ENCODE data around the gene CTSF. TPM values are rescaled to one million over a fixed set of nuclear protein-coding genes. Genes with fewer than 3 reads are reported as not detected.

The CTSF gene
- total and polyA plus RNA-seq, 2 of the 13 experiments (the other 11 are each of a cell fraction or from before 2014, with no cell fraction given): not detected

DNA sequence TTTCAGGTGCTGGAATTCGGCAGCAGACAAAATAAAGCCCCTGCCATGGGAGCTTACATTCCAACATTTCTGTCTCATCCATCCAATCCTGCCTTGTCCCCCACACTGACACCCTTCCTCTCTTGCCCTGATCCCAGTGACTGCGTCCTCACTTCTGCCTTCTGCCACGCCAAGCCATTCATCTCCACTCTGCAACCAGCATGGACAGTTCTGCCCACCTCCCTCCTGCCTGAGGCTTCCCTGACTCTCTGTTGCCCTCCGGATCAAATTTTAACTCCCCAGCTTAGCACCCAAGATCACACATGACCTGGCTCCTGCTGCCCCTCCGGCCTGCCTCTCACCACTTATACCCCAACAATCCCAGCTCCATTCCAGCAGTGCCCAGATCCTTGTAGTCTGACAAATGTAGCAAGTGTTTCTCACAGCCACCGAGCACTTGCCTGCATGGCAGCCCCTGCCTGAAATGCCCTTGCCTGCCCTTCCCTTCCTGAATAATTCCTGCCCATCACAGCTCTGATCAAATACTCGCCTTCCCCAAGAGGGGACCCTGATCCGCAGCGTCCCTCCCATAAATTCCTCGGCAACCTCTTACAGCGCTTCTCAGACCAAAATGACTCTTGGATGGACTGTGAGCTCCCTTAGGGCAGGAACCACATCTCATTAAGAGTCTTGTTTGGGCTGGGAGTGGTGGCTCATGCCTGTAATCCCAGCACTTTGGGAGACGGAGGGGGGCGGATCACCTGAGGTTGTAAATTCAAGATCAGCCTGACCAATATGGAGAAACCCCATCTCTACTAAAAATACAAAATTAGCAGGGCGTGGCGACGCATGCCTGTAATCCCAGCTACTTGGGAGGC lies 19.4 kb downstream of the CTSF start:
- DNase-seq (ENCODE audit: low spot score) (no peak), FAIRE-seq (no peak), ATAC-seq (no peak)
- Histone ChIP-seq H2AFZ (ENCODE audit: low read length) (no peak overlapping the region), H3K36me3 (replicated peaks in 1 of 2; ENCODE audit: control insufficient read depth in 1 of 2, insufficient read depth in 2 of 2, low read length in 2 of 2) (no peaks in the 10 kb centered on the region), H3K4me2 (ENCODE audit: low read depth, low read length) (no peak overlapping the region), H3K4me1 (ENCODE audit: insufficient read depth, low read length) (peaks cover 47% of the 10 kb centered on the region), H3K27me3 (ENCODE audit: control insufficient read depth in 1 of 2, insufficient read depth in 2 of 2, low read length in 2 of 2) (peaks cover 2 to 11% of the 10 kb centered on the region in 2 experiments; a peak in 4 of 5 replicates), H3K9me3 (ENCODE audit: low read length) (no peaks in the 10 kb centered on the region), H3K9ac (ENCODE audit: insufficient read depth, low read depth, low read length) (no peak overlapping the region), H3K79me2 (ENCODE audit: insufficient read depth, low read length) (no peaks in the 10 kb centered on the region), H4K20me1 (ENCODE audit: insufficient read depth, low read length) (no peaks in the 10 kb centered on the region), H3K27ac (ENCODE audit: extremely low read length, insufficient read depth, low read length) (no peak overlapping the region), H3K4me3 (replicated peaks in 1 of 3; ENCODE audit: insufficient read depth in 1 of 3, low read depth in 2 of 3, low read length in 3 of 3) (no peak overlapping the region)
- in situ Hi-C loops (cut with HindIII; ENCODE audit: extremely low pct_ligation_motif_present, low pct_unique_long_range_greater_than_20kb): no loop called here
- intact Hi-C loops (cut with micrococcal nuclease; ENCODE audit: unreplicated experiment): no loop called here
- no TSS peak for BruUV-seq (replicated peaks)
- ChIA-PET POLR2A (interaction anchor here (1.2 kb wide), 1 partner anchor 129 kb away, joined by 3 read pairs; no protein-coding TSS in a partner anchor), CTCF (ENCODE audit: low intra/inter-chr PET ratio, low total read pairs) (no interaction called here)
- WGBS (ENCODE audit: low lambda C conversion rate): 24% methylated on average over 16 of the region's 16 CpGs
- TF ChIP-seq ZNF367 (CRISPR knock-in tag; IDR thresholded peaks at IDR 0.05; ENCODE audit: borderline replicate concordance) (no peak), SRSF9 (IDR thresholded peaks at IDR 0.05; ENCODE audit: borderline replicate concordance, insufficient read depth, low read depth, low read length, poor library complexity, severe bottlenecking) (no peak), NFIB (CRISPR knock-in tag; IDR thresholded peaks at IDR 0.05; ENCODE audit: borderline replicate concordance) (no peak), ZFP62 (CRISPR knock-in tag; IDR thresholded peaks at IDR 0.05) (no peak), ZNF83 (CRISPR knock-in tag; IDR thresholded peaks at IDR 0.05; ENCODE audit: borderline replicate concordance) (no peak), IRF2 (CRISPR knock-in tag; IDR thresholded peaks at IDR 0.05) (no peak), SSRP1 (CRISPR knock-in tag; IDR thresholded peaks at IDR 0.05) (no peak), ESRRA (CRISPR knock-in tag; IDR thresholded peaks at IDR 0.05; ENCODE audit: low read depth) (no peak), SKI (IDR thresholded peaks at IDR 0.05; ENCODE audit: partially characterized antibody) (no peak), NCOA1 (CRISPR knock-in tag; IDR thresholded peaks at IDR 0.05) (no peak), ZNF879 (CRISPR knock-in tag; IDR thresholded peaks at IDR 0.05) (no peak), ZNF782 (CRISPR knock-in tag; IDR thresholded peaks at IDR 0.05; ENCODE audit: borderline replicate concordance) (no peak), ZC3H13 (CRISPR knock-in tag; IDR thresholded peaks at IDR 0.05) (no peak), CENPT (CRISPR knock-in tag; IDR thresholded peaks at IDR 0.05; ENCODE audit: low read depth) (no peak), NFYB (CRISPR knock-in tag; IDR thresholded peaks at IDR 0.05) (no peak)
- TF ChIP-seq, protein P1, sequence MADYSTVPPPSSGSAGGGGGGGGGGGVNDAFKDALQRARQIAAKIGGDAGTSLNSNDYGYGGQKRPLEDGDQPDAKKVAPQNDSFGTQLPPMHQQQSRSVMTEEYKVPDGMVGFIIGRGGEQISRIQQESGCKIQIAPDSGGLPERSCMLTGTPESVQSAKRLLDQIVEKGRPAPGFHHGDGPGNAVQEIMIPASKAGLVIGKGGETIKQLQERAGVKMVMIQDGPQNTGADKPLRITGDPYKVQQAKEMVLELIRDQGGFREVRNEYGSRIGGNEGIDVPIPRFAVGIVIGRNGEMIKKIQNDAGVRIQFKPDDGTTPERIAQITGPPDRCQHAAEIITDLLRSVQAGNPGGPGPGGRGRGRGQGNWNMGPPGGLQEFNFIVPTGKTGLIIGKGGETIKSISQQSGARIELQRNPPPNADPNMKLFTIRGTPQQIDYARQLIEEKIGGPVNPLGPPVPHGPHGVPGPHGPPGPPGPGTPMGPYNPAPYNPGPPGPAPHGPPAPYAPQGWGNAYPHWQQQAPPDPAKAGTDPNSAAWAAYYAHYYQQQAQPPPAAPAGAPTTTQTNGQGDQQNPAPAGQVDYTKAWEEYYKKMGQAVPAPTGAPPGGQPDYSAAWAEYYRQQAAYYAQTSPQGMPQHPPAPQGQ (CRISPR knock-in tag; IDR thresholded peaks at IDR 0.05; ENCODE audit: borderline replicate concordance): no peak
- TF ChIP-seq, protein P2, sequence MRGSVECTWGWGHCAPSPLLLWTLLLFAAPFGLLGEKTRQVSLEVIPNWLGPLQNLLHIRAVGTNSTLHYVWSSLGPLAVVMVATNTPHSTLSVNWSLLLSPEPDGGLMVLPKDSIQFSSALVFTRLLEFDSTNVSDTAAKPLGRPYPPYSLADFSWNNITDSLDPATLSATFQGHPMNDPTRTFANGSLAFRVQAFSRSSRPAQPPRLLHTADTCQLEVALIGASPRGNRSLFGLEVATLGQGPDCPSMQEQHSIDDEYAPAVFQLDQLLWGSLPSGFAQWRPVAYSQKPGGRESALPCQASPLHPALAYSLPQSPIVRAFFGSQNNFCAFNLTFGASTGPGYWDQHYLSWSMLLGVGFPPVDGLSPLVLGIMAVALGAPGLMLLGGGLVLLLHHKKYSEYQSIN (CRISPR knock-in tag; IDR thresholded peaks at IDR 0.05; ENCODE audit: borderline replicate concordance): no peak
- TF ChIP-seq, protein P3, sequence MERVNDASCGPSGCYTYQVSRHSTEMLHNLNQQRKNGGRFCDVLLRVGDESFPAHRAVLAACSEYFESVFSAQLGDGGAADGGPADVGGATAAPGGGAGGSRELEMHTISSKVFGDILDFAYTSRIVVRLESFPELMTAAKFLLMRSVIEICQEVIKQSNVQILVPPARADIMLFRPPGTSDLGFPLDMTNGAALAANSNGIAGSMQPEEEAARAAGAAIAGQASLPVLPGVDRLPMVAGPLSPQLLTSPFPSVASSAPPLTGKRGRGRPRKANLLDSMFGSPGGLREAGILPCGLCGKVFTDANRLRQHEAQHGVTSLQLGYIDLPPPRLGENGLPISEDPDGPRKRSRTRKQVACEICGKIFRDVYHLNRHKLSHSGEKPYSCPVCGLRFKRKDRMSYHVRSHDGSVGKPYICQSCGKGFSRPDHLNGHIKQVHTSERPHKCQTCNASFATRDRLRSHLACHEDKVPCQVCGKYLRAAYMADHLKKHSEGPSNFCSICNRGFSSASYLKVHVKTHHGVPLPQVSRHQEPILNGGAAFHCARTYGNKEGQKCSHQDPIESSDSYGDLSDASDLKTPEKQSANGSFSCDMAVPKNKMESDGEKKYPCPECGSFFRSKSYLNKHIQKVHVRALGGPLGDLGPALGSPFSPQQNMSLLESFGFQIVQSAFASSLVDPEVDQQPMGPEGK (CRISPR knock-in tag; IDR thresholded peaks at IDR 0.05): no peak
- TF ChIP-seq, protein P4, sequence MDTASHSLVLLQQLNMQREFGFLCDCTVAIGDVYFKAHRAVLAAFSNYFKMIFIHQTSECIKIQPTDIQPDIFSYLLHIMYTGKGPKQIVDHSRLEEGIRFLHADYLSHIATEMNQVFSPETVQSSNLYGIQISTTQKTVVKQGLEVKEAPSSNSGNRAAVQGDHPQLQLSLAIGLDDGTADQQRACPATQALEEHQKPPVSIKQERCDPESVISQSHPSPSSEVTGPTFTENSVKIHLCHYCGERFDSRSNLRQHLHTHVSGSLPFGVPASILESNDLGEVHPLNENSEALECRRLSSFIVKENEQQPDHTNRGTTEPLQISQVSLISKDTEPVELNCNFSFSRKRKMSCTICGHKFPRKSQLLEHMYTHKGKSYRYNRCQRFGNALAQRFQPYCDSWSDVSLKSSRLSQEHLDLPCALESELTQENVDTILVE (CRISPR knock-in tag; IDR thresholded peaks at IDR 0.05): no peak
